Measurements from ENCODE around the gene BLVRB.
A peak's percentile ranks its signal among the peaks of the same experiment; 100 is the strongest.
"Not testable (repeated sequence)": the region's sequence is repeated elsewhere in the genome, so short reads cannot be mapped to it uniquely, and the experiment has no call there.

BLVRB gene

DNA sequence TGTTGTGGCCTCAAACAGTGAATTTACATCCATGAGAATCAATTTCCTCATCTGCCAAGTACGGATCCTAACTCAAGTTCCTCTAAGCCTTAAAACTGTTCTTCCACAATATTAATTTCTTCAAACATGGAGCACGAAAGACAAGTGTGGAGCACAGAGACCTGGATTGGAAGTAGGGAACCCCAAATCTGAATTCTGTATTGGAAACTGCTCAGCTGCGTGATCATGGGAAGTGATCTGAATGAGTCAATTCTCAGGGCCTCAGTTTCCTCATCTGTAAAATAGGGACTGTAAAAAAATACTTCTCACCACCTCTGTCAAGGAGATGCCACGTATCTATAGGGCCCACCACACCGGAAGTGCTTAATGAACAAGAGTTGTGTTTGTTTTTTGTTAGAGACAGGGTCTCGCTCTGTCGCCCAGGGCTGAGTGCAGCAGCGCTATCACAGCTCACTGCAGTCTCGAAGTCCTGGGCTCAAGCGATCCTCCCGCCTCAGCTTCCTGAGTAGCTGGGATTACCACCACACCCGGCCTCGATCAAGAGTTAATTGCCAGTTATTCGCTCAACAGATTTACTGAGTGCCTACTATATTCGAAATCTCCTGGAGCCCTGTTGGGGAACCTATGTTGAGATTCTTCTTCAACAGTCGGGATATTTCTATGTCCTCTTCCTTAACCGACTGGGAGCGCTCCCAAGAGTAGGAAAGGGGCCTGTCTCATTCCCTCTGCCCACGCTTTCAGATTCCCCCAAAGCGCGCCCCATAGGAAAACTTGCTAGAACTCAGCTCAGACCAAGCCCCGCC is 23.0 kb downstream of the BLVRB start:
- Histone ChIP-seq H3K4me3 (ENCODE audit: insufficient read depth, low read depth, low read length, poor library complexity, severe bottlenecking) (peak overlapping the region; percentile 73), H3K4me1 (ENCODE audit: control insufficient read depth, insufficient read depth, low read length, poor library complexity, severe bottlenecking) (peaks cover 8% of the 10 kb centered on the region), H3K27me3 (replicated peaks; ENCODE audit: control insufficient read depth, insufficient read depth, low read length, poor library complexity, severe bottlenecking) (no peaks in the 10 kb centered on the region), H3K27ac (ENCODE audit: insufficient read depth, low read length, poor library complexity, severe bottlenecking) (peak overlapping the region; percentile 81), H3K36me3 (ENCODE audit: control insufficient read depth, insufficient read depth, low read length) (peaks cover 19% of the 10 kb centered on the region), H3K9me3 (ENCODE audit: control insufficient read depth, low read length) (no peaks in the 10 kb centered on the region)
- no peak for DNase-seq

DNA sequence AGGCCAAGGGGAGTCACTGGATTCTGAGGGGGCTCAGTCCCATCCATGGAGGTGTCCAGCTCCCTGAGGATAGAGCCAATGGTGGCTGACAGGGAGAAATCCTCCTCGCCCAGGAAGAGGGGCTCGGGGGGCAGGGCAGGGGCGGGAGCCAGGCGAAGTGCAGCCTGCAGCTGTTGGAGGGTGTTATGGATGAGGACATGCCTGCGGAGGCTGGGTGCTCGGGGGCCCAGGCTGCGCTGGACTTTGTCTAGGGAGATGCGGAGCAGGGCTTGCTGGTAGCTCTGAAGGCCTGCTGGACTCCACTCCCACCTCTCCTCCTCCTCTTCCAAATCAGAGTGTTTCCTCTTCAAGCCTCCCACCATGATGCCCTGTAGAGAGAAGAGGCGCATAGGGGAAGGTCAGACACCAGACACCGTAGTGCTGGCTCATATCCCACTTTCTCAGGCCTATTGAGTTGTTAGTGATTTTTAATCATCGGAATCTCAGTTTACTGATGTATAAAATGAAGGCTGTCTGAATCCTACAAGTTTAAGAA is 23.8 kb downstream of the BLVRB start:
- no peak for DNase-seq
- no peaks in the 10 kb centered on the region for H3K9me3 ChIP-seq (ENCODE audit: control insufficient read depth, low read length)
- H3K27me3 ChIP-seq (replicated peaks; ENCODE audit: control insufficient read depth, insufficient read depth, low read length, poor library complexity, severe bottlenecking): no peaks in the 10 kb centered on the region
- peaks cover 19% of the 10 kb centered on the region for H3K36me3 ChIP-seq (ENCODE audit: control insufficient read depth, insufficient read depth, low read length)
- peaks cover 8% of the 10 kb centered on the region for H3K4me1 ChIP-seq (ENCODE audit: control insufficient read depth, insufficient read depth, low read length, poor library complexity, severe bottlenecking)
- H3K4me3 ChIP-seq (ENCODE audit: insufficient read depth, low read depth, low read length, poor library complexity, severe bottlenecking): no peak overlapping the region
- H3K27ac ChIP-seq (ENCODE audit: insufficient read depth, low read length, poor library complexity, severe bottlenecking): no peak overlapping the region

DNA sequence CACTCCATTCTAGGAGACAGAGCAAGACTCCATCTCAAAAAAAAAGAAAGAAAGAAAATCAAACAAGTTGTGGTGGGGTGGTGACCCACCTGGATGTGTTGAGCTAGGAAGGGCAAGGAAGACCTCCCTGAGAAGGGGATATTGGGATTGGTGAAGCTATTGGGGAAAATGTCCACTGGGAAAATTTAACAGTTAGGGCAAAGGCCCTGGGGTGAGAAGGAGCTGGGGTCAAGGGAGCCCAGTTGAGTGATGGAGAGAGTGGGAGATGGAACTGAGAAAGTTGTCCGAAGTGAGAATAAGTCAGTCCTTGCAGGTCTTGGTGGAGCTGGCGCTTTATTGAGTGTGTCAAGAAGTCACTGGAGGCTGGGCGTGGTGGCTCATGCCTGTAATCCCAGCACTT is 27.3 kb downstream of the BLVRB start:
- H3K27ac ChIP-seq (ENCODE audit: insufficient read depth, low read length, poor library complexity, severe bottlenecking): no peak overlapping the region
- H3K4me3 ChIP-seq (ENCODE audit: insufficient read depth, low read depth, low read length, poor library complexity, severe bottlenecking): no peak overlapping the region
- H3K27me3 ChIP-seq (replicated peaks; ENCODE audit: control insufficient read depth, insufficient read depth, low read length, poor library complexity, severe bottlenecking): no peaks in the 10 kb centered on the region
- DNase-seq: no peak
- no peaks in the 10 kb centered on the region for H3K9me3 ChIP-seq (ENCODE audit: control insufficient read depth, low read length)
- peaks cover 19% of the 10 kb centered on the region for H3K36me3 ChIP-seq (ENCODE audit: control insufficient read depth, insufficient read depth, low read length)
- peaks cover 9% of the 10 kb centered on the region for H3K4me1 ChIP-seq (ENCODE audit: control insufficient read depth, insufficient read depth, low read length, poor library complexity, severe bottlenecking)

DNA sequence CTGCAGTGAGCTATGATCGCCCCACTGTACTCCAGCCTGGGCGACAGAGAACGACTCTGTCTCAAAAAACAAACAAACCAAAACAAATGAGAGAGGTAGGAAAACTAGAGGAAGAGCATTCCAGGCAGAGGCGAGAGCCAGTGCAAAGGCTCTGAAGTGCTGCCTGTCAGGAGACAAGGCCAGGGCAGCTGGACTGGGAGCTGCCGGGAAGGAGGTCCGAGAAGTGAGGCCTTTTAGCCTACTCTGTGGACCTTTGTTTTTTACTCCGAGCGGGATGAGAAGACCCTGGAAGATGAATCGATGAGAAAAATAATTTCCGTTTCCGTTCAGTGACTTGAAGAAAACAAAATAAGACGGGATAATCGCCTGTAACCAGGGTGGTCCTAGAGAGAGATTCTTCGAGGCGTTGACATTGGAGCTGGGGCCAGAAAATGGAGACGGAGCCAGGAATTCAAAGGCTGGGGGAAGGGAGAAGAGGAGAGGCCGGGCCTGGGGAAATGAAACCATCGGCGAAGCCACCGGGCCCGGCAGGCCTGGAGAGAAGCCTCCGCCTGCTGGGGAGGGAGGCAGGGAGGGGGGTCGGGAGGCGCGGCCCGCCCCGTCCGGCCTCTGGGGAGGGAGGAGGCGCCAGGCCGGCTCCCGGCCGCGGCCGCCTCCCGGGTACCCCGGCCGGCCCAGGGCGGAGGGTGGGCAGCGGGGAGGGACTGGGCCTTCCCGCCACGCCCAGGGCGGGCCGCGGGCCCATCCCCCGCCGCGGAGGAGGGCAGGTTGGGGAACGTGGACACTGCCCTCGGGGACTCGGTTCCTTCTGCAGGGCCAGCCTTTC is 31.9 kb downstream of the BLVRB start:
- peak overlapping the region; percentile 62 for H3K27ac ChIP-seq (ENCODE audit: insufficient read depth, low read length, poor library complexity, severe bottlenecking)
- DNase-seq: peak; percentile 26 to 43 (median 35)
- H3K36me3 ChIP-seq (ENCODE audit: control insufficient read depth, insufficient read depth, low read length): no peaks in the 10 kb centered on the region
- H3K4me3 ChIP-seq (ENCODE audit: insufficient read depth, low read depth, low read length, poor library complexity, severe bottlenecking): peak overlapping the region; percentile 50
- H3K4me1 ChIP-seq (ENCODE audit: control insufficient read depth, insufficient read depth, low read length, poor library complexity, severe bottlenecking): peaks cover 5% of the 10 kb centered on the region
- no peaks in the 10 kb centered on the region for H3K9me3 ChIP-seq (ENCODE audit: control insufficient read depth, low read length)
- H3K27me3 ChIP-seq (replicated peaks; ENCODE audit: control insufficient read depth, insufficient read depth, low read length, poor library complexity, severe bottlenecking): no peaks in the 10 kb centered on the region

DNA sequence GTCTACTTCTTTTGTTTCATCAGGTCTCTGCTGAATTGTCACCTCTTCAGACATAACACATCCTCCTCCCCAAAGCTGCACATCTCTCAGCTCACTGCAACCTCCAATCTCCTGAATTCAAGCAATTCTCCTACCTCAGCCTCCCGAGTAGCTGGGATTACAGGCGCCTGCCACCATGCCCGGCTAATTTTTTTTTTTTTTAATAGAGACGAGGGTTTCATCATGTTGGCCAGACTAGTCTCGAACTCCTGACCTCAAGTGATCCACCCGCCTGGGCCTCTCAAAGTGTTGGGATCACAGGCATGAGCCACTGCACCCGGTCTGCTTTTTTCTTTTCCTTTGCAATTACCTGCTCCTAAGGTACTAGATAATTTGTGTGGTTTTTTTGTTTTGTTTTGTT is 32.8 kb downstream of the BLVRB start:
- H3K36me3 ChIP-seq (ENCODE audit: control insufficient read depth, insufficient read depth, low read length); H3K9me3 ChIP-seq (ENCODE audit: control insufficient read depth, low read length); H3K4me3 ChIP-seq (ENCODE audit: insufficient read depth, low read depth, low read length, poor library complexity, severe bottlenecking); DNase-seq; H3K27me3 ChIP-seq (replicated peaks; ENCODE audit: control insufficient read depth, insufficient read depth, low read length, poor library complexity, severe bottlenecking); H3K27ac ChIP-seq (ENCODE audit: insufficient read depth, low read length, poor library complexity, severe bottlenecking); H3K4me1 ChIP-seq (ENCODE audit: control insufficient read depth, insufficient read depth, low read length, poor library complexity, severe bottlenecking): not testable (repeated sequence)

- Histone ChIP-seq H3K36me3 (ENCODE audit: control insufficient read depth, insufficient read depth, low read length) (no peaks in the 10 kb centered on the region), H3K27me3 (replicated peaks; ENCODE audit: control insufficient read depth, insufficient read depth, low read length, poor library complexity, severe bottlenecking) (no peaks in the 10 kb centered on the region), H3K27ac (ENCODE audit: insufficient read depth, low read length, poor library complexity, severe bottlenecking) (no peak overlapping the region), H3K4me1 (ENCODE audit: control insufficient read depth, insufficient read depth, low read length, poor library complexity, severe bottlenecking) (peaks cover 5% of the 10 kb centered on the region), H3K4me3 (ENCODE audit: insufficient read depth, low read depth, low read length, poor library complexity, severe bottlenecking) (no peak overlapping the region), H3K9me3 (ENCODE audit: control insufficient read depth, low read length) (no peaks in the 10 kb centered on the region)
- no peak for DNase-seq
Measured at GRCh38 chr19:40431698-40432097, 33.8 kb downstream of the BLVRB start.

GRCh38 chr19:40430242-40430641 is 35.3 kb downstream of the BLVRB start:
- H3K9me3 ChIP-seq (ENCODE audit: control insufficient read depth, low read length); H3K27me3 ChIP-seq (replicated peaks; ENCODE audit: control insufficient read depth, insufficient read depth, low read length, poor library complexity, severe bottlenecking); H3K4me3 ChIP-seq (ENCODE audit: insufficient read depth, low read depth, low read length, poor library complexity, severe bottlenecking); H3K36me3 ChIP-seq (ENCODE audit: control insufficient read depth, insufficient read depth, low read length); DNase-seq; H3K27ac ChIP-seq (ENCODE audit: insufficient read depth, low read length, poor library complexity, severe bottlenecking); H3K4me1 ChIP-seq (ENCODE audit: control insufficient read depth, insufficient read depth, low read length, poor library complexity, severe bottlenecking): not testable (repeated sequence)

- not testable (repeated sequence) for H3K27me3 ChIP-seq (replicated peaks; ENCODE audit: control insufficient read depth, insufficient read depth, low read length, poor library complexity, severe bottlenecking); H3K27ac ChIP-seq (ENCODE audit: insufficient read depth, low read length, poor library complexity, severe bottlenecking); H3K36me3 ChIP-seq (ENCODE audit: control insufficient read depth, insufficient read depth, low read length); DNase-seq; H3K4me3 ChIP-seq (ENCODE audit: insufficient read depth, low read depth, low read length, poor library complexity, severe bottlenecking); H3K9me3 ChIP-seq (ENCODE audit: control insufficient read depth, low read length)
- H3K4me1 ChIP-seq (ENCODE audit: control insufficient read depth, insufficient read depth, low read length, poor library complexity, severe bottlenecking): peaks cover 14% of the 10 kb centered on the region
Measured at GRCh38 chr19:40428197-40428596, 37.3 kb downstream of the BLVRB start.

DNA sequence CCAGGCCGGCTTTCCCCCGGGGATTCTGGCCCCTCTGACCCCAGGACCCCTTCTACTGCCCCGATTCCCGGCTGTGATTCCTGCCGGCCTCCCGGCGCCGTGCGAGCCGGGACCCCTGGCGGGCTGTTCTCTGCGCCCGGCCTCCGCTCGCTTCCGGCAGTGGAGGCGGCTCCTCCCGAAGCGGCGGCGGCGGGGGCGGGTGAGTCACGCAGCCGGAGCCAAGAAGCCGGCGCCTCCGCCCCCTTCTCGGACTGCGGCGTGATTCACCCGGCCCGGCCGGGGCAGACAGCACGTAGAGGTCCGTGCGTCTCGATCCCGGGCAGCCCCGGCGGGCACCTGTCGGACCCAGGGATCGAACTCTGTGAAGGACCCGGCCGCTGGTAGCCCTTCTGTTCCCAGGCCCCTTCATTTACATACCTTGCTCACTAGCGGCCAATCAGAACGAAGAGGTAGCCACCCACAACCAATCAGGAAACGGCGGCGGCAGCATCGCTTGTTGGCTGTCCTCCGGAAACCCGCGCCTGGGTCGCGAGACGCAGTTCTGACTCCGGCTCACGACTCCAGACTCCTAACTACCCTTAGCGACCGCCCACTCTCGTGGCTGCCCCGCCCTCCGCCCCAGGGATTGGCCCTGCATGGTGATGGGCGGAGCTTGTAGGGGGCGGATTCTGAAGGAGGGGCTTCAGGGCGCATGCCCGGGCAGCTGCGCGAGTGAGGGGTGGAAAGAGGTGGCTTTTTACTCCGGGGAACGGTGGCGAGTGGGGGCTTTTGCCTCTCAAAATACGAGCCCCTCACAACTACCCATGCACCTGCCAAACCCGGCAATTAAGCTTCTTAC is 39.9 kb downstream of the BLVRB start, which contains the start of gene SERTAD1:
Gene SERTAD1, minus strand, starts transcription at position 543 of the 838 bp plus-strand sequence. CDS start 2,446 bp downstream, outside the sequence.
- Histone ChIP-seq H3K27ac (ENCODE audit: insufficient read depth, low read length, poor library complexity, severe bottlenecking) (peak within 1 kb of the TSS; percentile 96), H3K27me3 (replicated peaks; ENCODE audit: control insufficient read depth, insufficient read depth, low read length, poor library complexity, severe bottlenecking) (no peaks in the 10 kb centered on the region), H3K4me1 (ENCODE audit: control insufficient read depth, insufficient read depth, low read length, poor library complexity, severe bottlenecking) (peaks cover 17% of the 10 kb centered on the region), H3K36me3 (ENCODE audit: control insufficient read depth, insufficient read depth, low read length) (peaks cover 5% of the 10 kb centered on the region), H3K9me3 (ENCODE audit: control insufficient read depth, low read length) (no peaks in the 10 kb centered on the region), H3K4me3 (ENCODE audit: insufficient read depth, low read depth, low read length, poor library complexity, severe bottlenecking) (peak within 1 kb of the TSS; percentile 87)
- DNase-seq: peak; percentile 100

All from effector memory CD4-positive, alpha-beta T cell (primary cell).